Anterior cingulate cortex (tissue), 58 donors: ENCODE measurements around the gene MARS1.

Experiments used
- DNase-seq, 58 donors: peaks; one replicate each; lab custom pipeline; 2025; lab: John Stamatoyannopoulos, UW

Gene MARS1

GRCh38 chr12:57564178-57564740 is 76.4 kb downstream of the MARS1 start:
- DNase-seq = no peak
